Putamen (tissue), 1 donor: ENCODE results near the gene KRTAP5-1.

Experiments used
- DNase-seq: peaks from one replicate; pipeline ENCODE4 v3.0.0-alpha.2; 2016; ENCODE audit warnings: low spot score

The KRTAP5-1 gene

DNA sequence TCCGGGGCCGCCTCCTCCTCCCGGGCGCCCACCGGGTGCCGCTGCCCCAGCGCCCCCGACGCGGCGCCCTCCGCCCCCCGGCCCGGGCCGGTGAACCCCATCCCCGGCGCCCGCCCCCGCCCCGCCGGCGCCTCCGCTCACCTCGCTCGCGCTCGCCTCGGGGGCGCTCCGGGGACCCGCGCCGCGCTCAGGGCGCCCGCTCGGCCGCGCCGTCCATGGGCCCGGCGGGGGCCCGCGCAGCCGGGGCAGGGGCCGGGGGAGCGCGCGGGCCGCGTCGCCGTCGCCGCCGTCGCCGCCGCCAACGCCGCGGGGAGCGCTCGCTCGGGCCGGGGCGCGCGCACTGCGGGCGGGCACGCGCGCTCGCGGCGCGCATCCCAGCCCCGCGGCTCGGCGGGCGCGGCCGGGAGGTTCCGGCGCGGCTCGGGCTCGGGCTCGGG lies 13.3 kb downstream of the KRTAP5-1 start:
- DNase-seq: no peak

DNA sequence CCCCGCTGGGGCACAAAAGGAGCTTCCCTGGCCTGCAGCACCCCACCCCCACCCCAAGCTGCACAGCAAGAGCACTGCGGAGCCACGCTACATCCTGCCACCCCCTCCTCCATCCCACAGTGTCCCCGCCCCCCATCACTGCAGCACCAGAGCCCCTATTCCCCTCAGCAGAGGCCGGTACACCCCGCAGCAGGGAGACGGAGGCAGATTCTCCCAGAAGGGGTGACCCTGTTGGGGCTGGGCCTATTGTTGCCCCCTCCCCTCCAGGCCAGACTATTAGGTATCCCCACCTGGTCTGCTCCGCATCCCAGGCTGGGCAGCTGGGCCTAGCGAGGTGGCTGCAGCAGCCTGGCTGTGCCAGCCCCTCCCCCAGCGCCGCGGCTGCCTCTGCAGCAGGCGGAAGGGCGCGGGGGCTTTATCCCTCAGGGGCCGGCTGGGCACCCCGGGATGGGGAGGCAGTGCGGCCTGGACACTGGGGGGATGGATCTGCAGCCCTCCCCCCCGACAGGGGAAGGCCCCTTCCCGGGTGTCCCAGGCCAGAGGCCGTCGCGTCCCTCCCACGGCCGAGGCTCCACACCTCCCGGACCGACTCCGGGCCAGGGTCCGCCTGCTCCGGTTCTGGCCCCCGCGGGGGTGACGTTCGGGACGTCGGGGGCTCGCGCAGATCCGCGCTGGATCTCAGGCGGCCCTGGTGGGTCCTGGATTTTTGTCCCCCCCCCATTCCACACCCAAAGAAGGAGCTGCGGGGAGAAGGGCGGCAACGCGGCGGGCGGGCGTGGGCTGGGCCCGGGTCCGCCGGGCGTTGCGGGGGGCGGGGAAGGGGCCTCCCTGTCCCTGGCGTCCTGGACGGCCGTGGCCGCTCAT lies 14.0 kb downstream of the KRTAP5-1 start:
- no peak for DNase-seq

DNA sequence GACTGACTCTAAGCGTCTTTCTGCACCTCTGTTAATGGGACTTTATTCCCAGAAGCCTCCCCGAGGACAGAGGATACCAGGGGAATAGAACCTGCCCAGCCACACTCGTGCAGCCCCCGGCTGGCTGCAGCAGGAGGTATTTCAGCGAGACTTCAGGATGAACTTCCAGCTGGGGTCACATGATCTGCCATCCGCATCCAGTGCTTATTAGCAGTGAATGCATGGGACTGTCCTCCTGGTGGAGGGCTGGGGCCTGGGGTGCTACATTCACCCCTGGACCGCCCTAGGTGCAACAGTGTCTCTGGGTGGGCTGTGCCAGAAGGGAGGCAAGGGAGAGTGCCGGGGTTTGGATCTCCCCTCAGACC lies 14.6 kb downstream of the KRTAP5-1 start:
- DNase-seq: no peak

DNA sequence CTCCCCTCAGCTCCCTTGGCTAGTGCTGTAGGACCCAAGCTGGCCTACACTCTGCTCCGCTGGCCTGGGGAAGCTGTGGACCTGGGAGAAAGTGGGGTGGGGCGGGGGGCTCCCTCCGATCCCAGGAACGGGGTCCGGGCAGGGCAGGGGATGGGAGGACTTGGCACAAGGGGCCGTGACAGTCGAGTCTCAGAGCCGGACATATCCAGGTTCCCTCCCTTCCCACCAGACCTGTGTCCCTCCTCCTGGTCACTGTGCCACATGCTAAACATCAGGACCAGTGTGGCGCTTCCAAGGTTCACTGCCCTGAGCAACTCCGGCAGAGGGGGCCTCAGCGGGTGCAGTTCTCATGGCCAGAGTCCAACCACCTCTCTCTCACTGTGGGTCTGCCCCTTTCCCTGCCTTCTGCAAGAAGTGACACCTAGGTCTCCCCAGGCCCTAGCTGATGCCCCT lies 15.1 kb downstream of the KRTAP5-1 start:
- no peak for DNase-seq

DNA sequence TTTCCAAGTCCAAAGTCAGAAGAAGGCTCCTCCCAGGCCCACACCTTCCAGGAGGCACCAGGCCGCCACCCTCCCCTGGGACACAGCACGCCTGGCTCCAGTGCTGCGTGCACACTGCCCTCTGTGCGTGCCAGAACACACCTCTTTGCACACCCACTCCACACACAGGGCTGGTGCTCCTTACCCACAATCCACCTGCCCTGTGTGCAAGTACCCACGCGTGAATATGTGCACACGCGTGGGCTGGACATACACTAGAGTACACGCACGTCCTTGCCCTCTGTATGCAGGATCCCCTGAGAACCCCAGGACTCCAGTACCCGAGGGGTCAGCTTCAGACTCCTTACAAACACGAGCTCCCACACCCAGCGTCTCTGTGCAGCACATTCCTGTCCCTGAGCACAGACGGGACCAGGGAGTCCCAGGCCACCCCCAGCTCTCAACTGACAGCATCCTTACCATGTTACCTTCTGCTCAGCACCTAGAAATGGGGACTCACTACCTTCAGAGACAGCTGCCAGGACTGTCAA lies 15.8 kb downstream of the KRTAP5-1 start:
- DNase-seq: no peak

DNA sequence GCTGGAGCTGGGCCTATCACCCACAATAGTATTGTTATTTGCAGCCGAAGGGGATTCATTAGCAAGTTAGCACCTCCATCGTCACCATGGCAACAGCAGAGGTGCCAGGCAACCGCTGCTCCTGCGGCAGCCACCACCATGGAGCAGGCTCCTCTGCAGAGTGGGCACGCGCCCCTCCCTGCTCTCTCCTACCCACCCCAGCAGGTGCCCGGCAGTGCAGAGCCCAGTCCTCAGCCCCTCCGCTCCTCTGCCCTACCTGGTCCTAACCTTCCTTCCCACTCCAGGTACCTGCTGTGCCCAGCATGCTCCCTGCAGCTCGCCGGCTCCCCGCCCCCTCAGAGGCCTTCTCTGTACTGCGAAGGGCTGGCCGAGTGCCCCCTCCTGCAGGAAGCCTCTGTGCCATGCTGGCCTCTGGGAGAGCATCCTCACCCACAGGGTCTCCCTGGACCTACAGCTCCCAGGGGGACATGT lies 16.6 kb downstream of the KRTAP5-1 start:
- DNase-seq: no peak

DNA sequence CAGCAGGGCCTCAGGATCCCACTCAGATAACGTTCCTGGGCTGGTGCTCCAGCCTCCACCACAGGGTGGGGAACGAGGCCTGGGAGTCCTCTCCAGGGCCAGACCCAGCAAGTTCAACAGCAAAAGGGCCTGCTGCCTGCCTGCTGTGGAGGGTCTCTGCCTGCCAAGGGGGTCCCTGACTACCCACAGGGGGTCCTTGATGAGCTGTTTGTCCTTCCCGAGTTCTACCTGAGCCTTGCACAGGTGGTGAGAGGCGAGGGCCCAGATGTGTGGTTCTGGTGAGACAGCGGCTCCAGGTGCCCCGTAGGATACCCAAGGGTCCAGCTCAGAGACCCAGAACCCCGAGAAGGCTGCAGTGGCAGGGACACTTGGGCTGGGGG lies 17.4 kb downstream of the KRTAP5-1 start:
- no peak for DNase-seq

DNA sequence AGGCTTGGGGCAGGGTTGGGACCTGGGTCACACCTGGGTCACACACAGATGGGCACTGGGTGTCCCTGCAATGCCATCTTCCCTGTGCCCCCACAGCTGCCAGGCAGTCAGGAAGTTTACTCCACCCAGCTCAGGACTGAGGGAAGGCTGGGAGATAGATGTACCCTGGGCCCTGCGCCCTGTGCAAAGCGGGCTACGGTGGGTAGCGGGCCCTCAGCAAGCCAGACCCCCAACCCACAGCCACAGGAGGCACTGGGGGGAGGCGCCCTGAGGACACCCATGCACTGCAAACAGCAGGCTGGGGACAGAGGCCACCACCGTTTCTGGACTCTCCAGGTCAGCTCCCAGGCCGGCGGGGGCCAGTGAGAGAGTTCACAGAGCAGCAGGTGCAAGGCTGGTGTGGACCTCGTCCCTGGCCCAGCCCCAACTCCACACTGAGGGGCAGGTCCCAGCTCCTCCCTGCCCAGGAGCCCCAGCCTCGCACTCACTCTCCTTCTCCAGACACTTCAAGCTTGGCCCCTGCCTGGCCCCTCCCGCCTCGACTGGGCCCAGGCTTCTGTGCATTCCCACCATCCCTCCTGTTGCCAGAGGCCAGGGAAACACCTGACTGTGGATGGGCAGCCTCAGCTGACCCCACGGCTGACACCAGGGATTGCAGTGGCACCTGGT lies 17.9 kb downstream of the KRTAP5-1 start:
- DNase-seq: no peak

DNA sequence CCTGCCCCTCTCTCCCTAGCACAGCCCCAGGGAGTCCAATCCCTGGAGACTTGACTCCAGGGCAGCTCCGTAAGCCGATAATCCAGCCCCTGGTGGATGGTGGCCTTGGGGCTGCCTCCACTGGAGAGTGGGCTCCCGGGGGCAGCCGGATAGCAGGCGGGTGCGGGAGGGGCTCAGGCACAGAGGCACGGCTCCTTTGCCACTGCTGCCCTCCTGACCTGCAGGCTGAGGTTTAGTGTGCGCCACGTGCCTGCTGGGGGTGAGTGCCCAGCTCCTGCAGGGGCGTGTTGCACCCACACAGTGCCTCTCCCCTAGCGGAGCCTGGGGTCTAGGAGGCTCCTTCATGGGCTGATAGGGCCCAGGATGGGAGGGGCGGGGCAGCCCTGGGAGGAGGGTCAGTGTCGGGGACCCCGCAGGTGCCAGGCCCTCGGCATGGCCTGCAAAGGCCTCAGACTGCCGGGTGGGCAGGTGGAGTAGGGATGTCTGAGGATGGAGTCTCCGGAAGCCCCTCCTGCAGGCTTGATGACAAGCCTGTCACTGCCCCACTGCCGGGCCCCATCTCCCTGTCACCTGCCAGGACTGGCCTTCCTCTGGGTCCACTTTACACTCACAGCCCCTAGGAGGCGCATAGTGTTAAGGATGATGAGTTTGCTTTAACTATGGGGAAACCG lies 18.6 kb downstream of the KRTAP5-1 start:
- no peak for DNase-seq

DNA sequence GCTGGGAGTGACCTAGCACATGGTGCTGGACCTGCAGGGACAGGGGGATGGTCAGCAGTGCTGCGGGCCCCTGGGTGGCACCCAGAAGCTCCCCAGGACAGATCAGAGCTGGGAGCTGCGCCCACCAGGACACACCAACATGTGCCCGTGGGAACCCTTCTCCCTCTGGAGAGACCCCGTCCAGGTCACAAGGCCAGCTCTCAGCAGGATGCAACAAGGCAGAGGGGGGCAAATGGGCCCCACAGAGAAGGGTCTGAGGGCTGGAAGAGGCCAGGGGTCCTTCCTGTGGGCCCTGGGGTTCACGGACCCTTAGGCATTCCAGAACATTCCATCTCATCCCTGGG lies 19.2 kb downstream of the KRTAP5-1 start:
- DNase-seq: no peak

DNA sequence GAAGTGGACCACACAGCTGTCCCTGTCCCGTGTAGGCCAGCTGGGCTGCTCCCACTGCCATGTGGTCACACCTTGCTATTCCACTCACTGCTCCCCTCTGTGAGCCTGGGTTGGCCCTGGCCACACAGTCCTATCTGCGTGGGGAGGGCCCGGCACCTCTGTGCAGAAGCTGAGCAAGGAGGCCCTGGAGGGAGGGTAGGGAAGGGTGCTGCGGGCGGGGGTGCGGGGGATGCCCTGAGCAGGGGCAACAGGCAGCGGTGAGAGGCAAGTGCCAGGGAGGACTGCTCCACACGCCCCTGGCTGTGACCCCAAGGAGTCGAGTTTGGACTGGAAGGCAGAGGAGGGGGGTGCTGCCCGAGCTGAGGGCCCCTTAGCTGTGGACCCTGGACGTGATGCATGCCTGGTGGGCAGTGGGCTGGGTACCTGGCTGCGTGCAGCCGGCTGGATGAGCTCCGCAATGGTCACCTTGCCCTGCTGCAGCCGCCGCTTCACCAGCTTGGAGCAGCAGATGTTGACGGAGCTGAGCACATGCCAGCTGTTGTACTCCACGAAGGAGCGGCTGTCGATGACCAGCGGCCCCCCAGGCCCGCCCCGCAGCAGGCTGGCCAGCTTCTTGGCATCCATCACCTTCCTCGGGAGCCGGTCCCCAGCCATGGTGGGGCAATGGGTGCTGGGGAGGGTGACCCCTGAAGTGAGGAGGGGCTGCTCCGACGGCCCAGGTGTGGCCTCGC lies 19.7 kb downstream of the KRTAP5-1 start:
- no peak for DNase-seq

DNA sequence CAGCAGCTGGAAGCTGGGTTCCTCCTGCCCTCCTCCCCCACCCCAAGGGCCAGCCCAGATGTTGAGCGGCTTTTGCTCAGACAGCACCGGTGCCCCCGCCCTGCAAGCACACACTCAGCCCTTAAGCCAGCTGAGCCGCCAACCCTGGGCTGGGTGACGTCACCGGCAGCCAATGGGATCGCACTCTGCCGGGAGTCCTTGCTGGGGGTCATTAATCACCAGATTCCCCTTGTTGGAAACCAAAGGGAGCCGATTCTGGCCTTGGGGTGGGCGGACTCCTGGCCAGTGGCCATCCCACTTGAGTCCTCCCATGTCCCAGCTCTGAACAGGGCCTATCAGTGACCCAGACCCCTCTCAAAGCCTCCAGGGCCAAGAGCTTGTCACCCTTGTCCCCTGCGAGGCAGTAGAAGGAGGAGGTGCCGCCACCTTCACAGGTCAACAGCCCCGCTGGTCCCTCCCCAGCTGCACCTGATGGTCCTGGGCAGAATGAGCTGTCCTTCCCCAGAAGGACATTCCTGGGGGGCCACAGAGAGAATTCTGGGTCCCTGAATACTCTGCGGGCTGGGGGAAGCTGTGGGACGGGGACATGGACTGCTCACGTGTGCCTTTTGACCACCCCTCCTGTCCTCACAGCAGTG lies 20.4 kb downstream of the KRTAP5-1 start:
- DNase-seq: no peak

DNA sequence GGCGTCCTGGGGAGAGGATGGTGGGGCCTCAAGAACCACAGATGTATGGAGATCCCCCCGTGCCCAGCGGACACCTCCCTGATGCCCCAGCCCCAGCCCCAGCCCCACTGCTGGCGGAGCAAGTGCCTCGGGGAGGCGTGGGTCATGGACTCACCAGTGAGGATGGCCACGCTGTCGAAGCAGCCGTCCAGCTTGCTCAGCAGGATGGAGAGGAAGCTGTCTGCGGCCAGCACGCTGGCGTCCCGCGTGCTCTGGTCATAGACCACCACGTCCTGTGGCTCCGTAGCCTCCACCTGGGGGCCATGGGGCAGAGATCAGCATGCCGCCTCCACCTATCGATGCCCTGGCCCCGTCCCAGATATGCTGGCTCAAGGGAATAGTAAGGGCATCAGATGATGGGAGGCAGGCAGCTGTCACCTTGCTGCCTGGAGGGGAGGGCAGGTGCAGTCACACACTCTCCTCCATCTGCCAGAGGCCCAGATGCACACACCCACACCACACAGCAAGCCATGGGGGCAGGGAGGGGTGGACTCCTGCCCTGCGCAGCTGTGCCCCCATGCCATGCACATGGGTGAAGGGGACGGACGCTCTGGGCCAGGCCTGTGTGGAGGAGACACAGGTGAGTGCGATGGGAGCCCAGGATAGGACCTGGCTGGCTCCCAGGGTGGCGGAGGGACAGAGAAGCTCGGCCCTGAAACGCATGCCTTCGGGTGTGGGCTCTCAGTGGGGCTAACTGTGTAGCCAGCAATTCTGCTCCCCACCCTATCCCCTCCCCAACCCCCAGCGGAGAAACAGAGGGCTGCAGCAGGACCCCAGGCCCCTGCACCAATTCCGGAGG lies 21.2 kb downstream of the KRTAP5-1 start:
- no peak for DNase-seq

DNA sequence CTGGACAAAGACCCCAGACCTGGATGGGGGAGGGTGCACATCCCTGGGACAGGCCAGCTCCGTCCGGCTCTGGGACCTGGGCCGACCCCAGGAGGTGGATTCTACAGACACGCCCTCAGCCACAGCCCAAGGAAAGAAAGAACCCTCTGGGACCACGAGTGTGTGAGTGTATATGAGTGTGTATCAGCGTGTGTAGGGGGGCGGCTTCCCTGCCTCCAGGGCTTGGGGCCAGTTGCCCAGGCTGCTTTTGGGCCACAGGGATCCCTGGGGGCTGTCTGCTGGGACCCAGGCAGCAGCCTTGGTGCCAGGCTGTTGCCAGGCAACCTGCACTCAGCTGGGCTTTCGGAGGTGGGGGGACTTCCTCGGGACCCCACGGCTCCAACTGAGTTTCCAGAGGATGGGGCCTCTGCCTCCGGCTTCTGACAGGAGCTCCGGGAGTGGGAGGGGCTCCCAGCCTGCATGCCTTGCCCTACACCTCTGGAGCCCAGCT lies 21.9 kb downstream of the KRTAP5-1 start:
- no peak for DNase-seq

DNA sequence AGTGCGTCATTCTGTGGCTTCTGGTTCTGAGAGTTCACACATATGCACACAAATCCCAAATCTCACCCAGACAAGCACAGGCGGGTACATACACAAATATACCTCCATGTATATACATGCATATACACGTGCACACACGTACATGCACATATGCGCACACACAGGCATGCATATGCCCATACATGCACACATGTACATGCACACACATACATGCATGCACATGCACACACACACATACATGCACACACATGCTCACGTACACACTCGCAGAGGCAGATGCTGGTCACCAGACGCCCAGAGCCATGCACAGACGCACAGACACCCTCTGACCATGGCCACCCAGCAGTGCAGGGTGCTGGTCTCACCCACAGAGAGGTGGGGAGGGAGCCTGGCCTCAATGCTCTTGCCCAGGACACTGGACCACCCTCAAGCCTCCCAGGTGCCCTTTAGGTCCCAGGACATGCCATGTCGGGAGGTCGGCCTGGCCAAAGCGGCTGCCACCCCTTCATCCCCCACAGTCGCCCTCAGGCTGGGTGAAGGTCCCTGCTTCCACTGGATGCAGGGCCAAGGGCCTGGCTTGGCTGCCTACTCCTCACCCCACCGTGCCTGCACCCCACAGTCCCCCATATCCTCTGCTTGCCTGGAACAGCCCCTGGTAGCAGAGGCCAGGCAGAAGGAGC lies 22.5 kb downstream of the KRTAP5-1 start:
- DNase-seq: no peak

DNA sequence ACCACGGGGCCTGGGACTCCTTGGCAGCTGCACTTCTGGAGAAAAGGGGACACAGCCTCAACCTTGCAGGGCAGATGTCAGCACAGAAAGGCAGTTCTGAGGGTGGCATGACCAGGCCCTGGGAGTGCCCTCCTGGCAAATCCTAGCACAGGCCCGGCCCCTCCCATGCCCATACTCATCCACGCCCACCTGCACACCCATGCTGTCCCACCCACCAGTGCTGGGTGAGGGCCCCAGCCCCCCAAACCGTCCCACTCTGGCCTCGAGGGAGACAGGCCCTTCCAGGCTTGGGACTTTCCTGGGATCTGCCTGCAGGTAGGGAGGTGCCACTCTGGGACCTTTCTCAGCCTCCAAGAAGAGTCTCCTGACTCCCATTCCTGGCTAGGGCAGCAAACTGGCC lies 23.1 kb downstream of the KRTAP5-1 start:
- DNase-seq: no peak

DNA sequence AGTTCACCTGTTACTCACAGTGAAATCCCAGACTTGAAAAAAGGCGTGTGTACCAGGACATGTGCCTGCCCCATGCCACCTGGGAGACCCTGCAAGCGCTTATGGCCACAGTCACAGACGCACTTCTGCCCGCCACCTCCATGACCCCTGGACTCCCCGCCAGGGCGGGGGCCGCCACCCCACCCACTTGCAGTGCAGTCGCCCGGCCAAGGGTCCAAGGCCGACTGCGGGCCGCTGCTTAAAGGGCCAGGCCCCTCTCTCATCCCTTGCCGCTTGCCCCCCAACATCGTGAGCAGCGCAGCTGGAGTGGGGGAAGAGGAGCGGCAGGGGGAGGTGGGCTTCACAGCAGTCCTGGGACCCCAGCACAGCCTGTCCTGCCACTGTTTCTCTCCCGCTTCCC lies 23.8 kb downstream of the KRTAP5-1 start:
- DNase-seq: no peak

DNA sequence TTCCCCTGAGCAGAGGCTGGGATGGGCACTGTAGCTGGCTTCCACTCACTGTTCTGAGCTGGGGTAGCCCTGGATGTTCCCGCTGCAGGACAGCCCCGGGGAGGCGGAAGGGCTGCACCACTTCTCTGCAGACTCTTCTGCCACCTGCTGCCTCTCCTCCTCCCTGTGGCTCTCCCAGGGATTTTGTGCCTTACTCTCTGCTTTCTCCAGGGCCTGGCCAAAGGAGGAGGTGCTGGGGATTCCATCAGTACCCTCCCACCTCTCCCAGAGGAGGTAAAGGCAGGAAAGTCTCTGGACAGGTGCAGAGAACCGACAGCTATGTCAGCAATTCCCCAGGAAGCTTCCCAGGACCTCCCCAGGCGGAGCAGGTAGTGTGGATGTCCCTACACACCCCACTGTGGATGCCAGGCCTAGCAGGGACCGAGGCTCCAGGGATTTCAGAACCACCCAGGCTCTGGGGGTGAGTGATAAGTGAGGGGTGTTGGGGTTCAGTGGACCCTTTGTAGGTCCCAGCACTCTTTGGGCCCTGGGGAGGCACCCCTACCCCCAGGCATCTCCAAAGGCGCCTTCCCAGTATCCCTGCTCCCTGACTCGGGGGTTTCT lies 24.3 kb downstream of the KRTAP5-1 start:
- DNase-seq: no peak

DNA sequence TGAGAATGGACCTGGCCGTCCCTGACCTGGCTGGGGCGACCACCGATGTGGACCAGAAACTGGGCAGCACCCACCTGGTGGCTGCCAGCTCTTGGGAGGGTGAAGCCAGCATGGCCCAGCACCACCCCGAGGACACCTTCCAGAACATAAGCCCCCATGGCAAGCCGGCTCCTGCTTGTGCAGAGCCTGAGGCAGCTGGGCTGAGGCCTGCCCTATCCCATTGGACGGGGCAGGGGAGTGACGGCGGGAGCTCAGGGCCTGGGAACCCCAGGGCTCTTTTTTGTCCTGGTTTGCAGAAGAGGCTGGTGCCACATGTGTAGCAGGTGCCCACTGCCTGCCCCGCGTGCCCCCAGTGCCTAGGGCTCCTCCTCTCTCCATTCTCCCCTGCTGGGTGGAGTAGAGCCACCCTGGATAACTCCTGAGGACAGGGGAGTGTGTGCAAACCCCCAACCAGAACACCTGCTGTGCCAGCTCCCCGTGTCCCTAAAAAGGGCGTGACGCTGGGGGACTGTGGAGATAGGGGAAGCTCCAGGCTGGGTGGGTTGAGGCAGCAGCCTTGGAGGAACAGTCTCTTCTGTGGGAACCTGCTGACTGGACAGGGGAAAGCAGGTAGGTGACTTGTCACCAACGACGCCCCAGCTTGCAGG lies 25.0 kb downstream of the KRTAP5-1 start:
- no peak for DNase-seq
